HCT116 (cell line): Measurements from ENCODE around the gene EID2B. TPM values are rescaled to one million over a fixed set of nuclear protein-coding genes. Genes with fewer than 3 reads are reported as not detected.

ENCODE experiments used
- ATAC-seq: fragments of 200-7000 bp; cut with Tn5 transposase; 2 replicates; pipeline ENCODE4 v1.9.1; 2020; ENCODE audit warnings: mild to moderate bottlenecking, moderate library complexity
- BruUV-seq: library from RNA; stranded (reverse); fragments of 400-500 nt; replicated peaks from 2 replicates; lab custom pipeline; 2021; lab: Mats Ljungman, UMichigan
- CTCF ChIA-PET: fragments of 300-600 bp; sonication (Branson Sonifier 250); formaldehyde crosslinking; loops from one replicate; lab custom pipeline; 2021; ENCODE audit warnings: antibody characterized with exemption; lab: Charles Lee
- POLR2A ChIA-PET: fragments of 300-600, 350-600 bp; sonication (Branson Sonifier 250); formaldehyde crosslinking; loops from one replicate; lab custom pipeline; 2021; ENCODE audit warnings: antibody characterized with exemption; lab: Charles Lee
- RAD21 ChIA-PET, 2 experiments: fragments of 300-600 bp; sonication (Branson Sonifier 250); formaldehyde crosslinking; loops; one replicate each; lab custom pipeline; 2023; ENCODE audit warnings: low total read pairs in 2 of 2; ENCODE audit not compliant: uncharacterized antibody in 2 of 2, unreplicated experiment in 2 of 2, low non-redundant PET in 1 of 2; lab: Charles Lee
- DNase-seq: peaks from one replicate; pipeline ENCODE4 v3.0.0-alpha.2; 2010; ENCODE audit warnings: low read depth, low spot score
- H2AFZ ChIP-seq: fragments of 200-600 bp; shearing (Covaris generic), sonication (generic); 2 replicates; pipeline ENCODE4 v1.6.1; 2017; ENCODE audit warnings: low read depth, mixed run types, mixed read lengths, antibody characterized with exemption, low read length; ENCODE audit not compliant: poor library complexity, severe bottlenecking
- H3K27ac ChIP-seq: 2 replicates; pipeline ENCODE4 v1.5.1; 2012; ENCODE audit warnings: low read depth, low read length
- H3K27me3 ChIP-seq: fragments of 200-600 bp; sonication (generic); 2 replicates; pipeline ENCODE4 v1.6.1; 2016; ENCODE audit warnings: mixed run types, low read length, mixed read lengths; ENCODE audit not compliant: insufficient read depth
- H3K36me3 ChIP-seq, 2 experiments: fragments of 200-500 bp in 1 of 2; fragments of 200-600 bp in 1 of 2; sonication (Bioruptor generic) in 1 of 2; sonication (generic) in 1 of 2; 2 replicates each; pipeline versions ENCODE4 v1.5.1 to v1.6.1; 2014 to 2016; ENCODE audit warnings: low read length in 2 of 2, inconsistent platforms in 1 of 2, mixed read lengths in 1 of 2, mixed run types in 1 of 2; ENCODE audit not compliant: insufficient read depth in 2 of 2, control insufficient read depth in 1 of 2
- H3K4me1 ChIP-seq, 2 experiments: fragments of 200-600 bp in 1 of 2; sonication (generic) in 1 of 2; 2 replicates each; pipeline versions ENCODE4 v1.5.1 to v1.6.1; 2012 to 2017; ENCODE audit warnings: low read length in 2 of 2, inconsistent platforms in 1 of 2, mild to moderate bottlenecking in 1 of 2, mixed read lengths in 1 of 2, mixed run types in 1 of 2, moderate library complexity in 1 of 2; ENCODE audit not compliant: insufficient read depth in 2 of 2, control insufficient read depth in 1 of 2
- H3K4me2 ChIP-seq: fragments of 200-600 bp; sonication (generic); 2 replicates; pipeline ENCODE4 v1.6.1; 2017; ENCODE audit warnings: mixed run types, low read length, mixed read lengths
- H3K4me3 ChIP-seq, 2 experiments: fragments of 200-600 bp in 1 of 2; sonication (generic) in 1 of 2; replicated peaks in 1 of 2; 2 replicates each; pipeline ENCODE4 v1.5.1; 2011 to 2016; ENCODE audit warnings: low read length in 2 of 2, control low read depth in 1 of 2, low read depth in 1 of 2, mild to moderate bottlenecking in 1 of 2, mixed read lengths in 1 of 2, mixed run types in 1 of 2
- H3K79me2 ChIP-seq: fragments of 200-600 bp; sonication (generic); 2 replicates; pipeline ENCODE4 v1.6.1; 2017; ENCODE audit warnings: mild to moderate bottlenecking, mixed run types, low read length, moderate library complexity, mixed read lengths; ENCODE audit not compliant: insufficient read depth
- H3K9ac ChIP-seq: fragments of 200-600 bp; sonication (generic); 2 replicates; pipeline ENCODE4 v1.6.1; 2016; ENCODE audit warnings: low read length, mixed read lengths
- H3K9me2 ChIP-seq: fragments of 200-600 bp; sonication (generic), shearing (Covaris generic); 2 replicates; pipeline ENCODE4 v1.6.1; 2017; ENCODE audit warnings: mixed run types, mild to moderate bottlenecking, moderate library complexity; ENCODE audit not compliant: insufficient read depth
- H3K9me3 ChIP-seq, 2 experiments: fragments of 200-500 bp in 1 of 2; fragments of 200-600 bp in 1 of 2; sonication (Bioruptor generic) in 1 of 2; sonication (generic) in 1 of 2; 2 replicates each; pipeline ENCODE4 v1.6.1; 2014 to 2017; ENCODE audit warnings: low read length in 2 of 2, mixed read lengths in 2 of 2, inconsistent platforms in 1 of 2, low read depth in 1 of 2, mild to moderate bottlenecking in 1 of 2, mixed run types in 1 of 2, moderate library complexity in 1 of 2; ENCODE audit not compliant: control insufficient read depth in 1 of 2, insufficient read depth in 1 of 2
- H4K20me1 ChIP-seq: fragments of 200-600 bp; sonication (generic), shearing (Covaris generic); 2 replicates; pipeline ENCODE4 v1.6.1; 2017; ENCODE audit warnings: mixed run types, mild to moderate bottlenecking, moderate library complexity; ENCODE audit not compliant: insufficient read depth
- ATF3 ChIP-seq: IDR thresholded peaks from 2 replicates; pipeline ENCODE4 v1.6.1; 2012
- CEBPB ChIP-seq: IDR thresholded peaks from 2 replicates; pipeline ENCODE4 v1.6.1; 2012; ENCODE audit warnings: low read depth
- CTCF ChIP-seq, 3 experiments: fragments of 200-600 bp in 1 of 3; sonication (generic) in 1 of 3; IDR thresholded peaks in 2 of 3; conservative IDR thresholded peaks in 1 of 3; 2 replicates each; pipeline ENCODE4 v1.5.1; 2012 to 2017; ENCODE audit warnings: low read depth in 2 of 3, low read length in 2 of 3, antibody characterized with exemption in 1 of 3, borderline replicate concordance in 1 of 3, control low read depth in 1 of 3, mild to moderate bottlenecking in 1 of 3, mixed read lengths in 1 of 3, mixed run types in 1 of 3, moderate library complexity in 1 of 3; ENCODE audit not compliant: insufficient read depth in 1 of 3
- ELF1 ChIP-seq: IDR thresholded peaks from 2 replicates; pipeline ENCODE4 v1.6.1; 2012; ENCODE audit warnings: low read depth, borderline replicate concordance
- EZH2phosphoT487 ChIP-seq: fragments of 200-600 bp; IDR thresholded peaks from 2 replicates; pipeline ENCODE4 v1.6.1; 2018; ENCODE audit warnings: antibody characterized with exemption, borderline replicate concordance
- JUND ChIP-seq: IDR thresholded peaks from 2 replicates; pipeline ENCODE4 v1.6.1; 2012
- MAX ChIP-seq: IDR thresholded peaks from 2 replicates; pipeline ENCODE4 v1.6.1; 2012
- REST ChIP-seq: IDR thresholded peaks from 2 replicates; pipeline ENCODE4 v1.6.1; 2012; ENCODE audit warnings: low read depth
- SIN3A ChIP-seq: IDR thresholded peaks from 2 replicates; pipeline ENCODE4 v1.6.1; 2012; ENCODE audit warnings: low read depth
- SRF ChIP-seq: IDR thresholded peaks from 2 replicates; pipeline ENCODE4 v1.6.1; 2012; ENCODE audit warnings: low read depth
- ZBTB33 ChIP-seq: IDR thresholded peaks from 2 replicates; pipeline ENCODE4 v1.6.1; 2011; ENCODE audit warnings: mild to moderate bottlenecking, low read length, moderate library complexity; ENCODE audit not compliant: insufficient replicate concordance; ENCODE audit errors: extremely low read depth
- intact Hi-C: fragments of 100-400 bp; cut with micrococcal nuclease; formaldehyde crosslinking; loops from 2 replicates; pipeline ENCODE4 v1.10.0; 2022
- total RNA-seq: library from RNA; stranded (reverse); gene quantifications from one replicate; pipeline ENCODE4 v1.2.1, GENCODE V29; 2021; ENCODE audit not compliant: unreplicated experiment

EID2B gene
- total RNA-seq, 1 experiment from 2014 or later: 1.2 TPM

GRCh38 chr19:39557811-39558623, 25.4 kb upstream of the EID2B start (continued):
- TF ChIP-seq ZBTB33 (no peak), SIN3A (no peak), ATF3 (no peak), MAX (no peak), SRF (no peak)

GRCh38 chr19:39555883-39556282, 23.2 kb upstream of the EID2B start:
- POLR2A ChIA-PET: no interaction called here

More at GRCh38 chr19:39555883-39556282, 23.2 kb upstream of the EID2B start:
- no peaks in the 10 kb centered on the region for H3K36me3 ChIP-seq
- no peaks in the 10 kb centered on the region for H3K79me2 ChIP-seq
- H3K9ac ChIP-seq: no peak overlapping the region
- H3K27me3 ChIP-seq: peaks cover 36% of the 10 kb centered on the region
- DNase-seq (no peak), ATAC-seq (no peak)
- peaks cover 0 to 3% of the 10 kb centered on the region in 2 experiments; a peak in 1 of 4 replicates for H3K4me1 ChIP-seq
- no peak overlapping the region for H2AFZ ChIP-seq
- no peaks in the 10 kb centered on the region for H4K20me1 ChIP-seq
- H3K27ac ChIP-seq: no peak overlapping the region
- H3K4me3 ChIP-seq: no peak overlapping the region
- no peak overlapping the region for H3K4me2 ChIP-seq
- intact Hi-C loops: no loop called here
- TF ChIP-seq REST: no peak
- no peak for TF ChIP-seq ELF1
- TF ChIP-seq EZH2phosphoT487: no peak
- no peak for TF ChIP-seq CTCF (IDR thresholded peaks at IDR 0.05 in 2 of 3, conservative IDR thresholded peaks at IDR 0.05 in 1 of 3; ENCODE audit: borderline replicate concordance in 1 of 3, insufficient read depth in 1 of 3, low read depth in 2 of 3, low read length in 2 of 3)
- no peak for TF ChIP-seq SIN3A
- no peak for TF ChIP-seq JUND
- TF ChIP-seq CEBPB: no peak
- ChIA-PET CTCF (no interaction called here), RAD21 (no interaction called here)
- H3K9me3 ChIP-seq: no peaks in the 10 kb centered on the region
- no peaks in the 10 kb centered on the region for H3K9me2 ChIP-seq
- BruUV-seq: no TSS peak
